Sigmoid colon (tissue), 7 donors: ENCODE results near the gene VAV3. TPM values are rescaled to one million over a fixed set of nuclear protein-coding genes. Genes with fewer than 3 reads are reported as not detected.
"Not testable (repeated sequence)": the region's sequence is repeated elsewhere in the genome, so short reads cannot be mapped to it uniquely, and the experiment has no call there.

Experiments
- DNase-seq: peaks from one replicate; pipeline ENCODE4 v3.0.0-alpha.2; 2019
- H3K27ac ChIP-seq, 4 donors: fragments of 200-600 bp; sonication (generic); one replicate each; pipeline ENCODE4 v1.5.1; 2016 to 2019; ENCODE audit warnings: mild to moderate bottlenecking in 1 of 4
- H3K27me3 ChIP-seq, 3 donors: fragments of 200-600 bp; sonication (generic); one replicate each; pipeline ENCODE4 v1.5.1; 2019; ENCODE audit warnings: mild to moderate bottlenecking in 1 of 3
- H3K36me3 ChIP-seq, 4 donors: fragments of 200-600 bp; sonication (generic); one replicate each; pipeline ENCODE4 v1.5.1; 2016 to 2019
- H3K4me1 ChIP-seq, 4 donors: fragments of 200-600 bp; sonication (generic); one replicate each; pipeline ENCODE4 v1.5.1; 2017 to 2019
- H3K4me3 ChIP-seq, 4 donors: fragments of 200-600 bp; sonication (generic); one replicate each; pipeline ENCODE4 v1.5.1; 2017 to 2019; ENCODE audit warnings: mild to moderate bottlenecking in 2 of 4, moderate library complexity in 1 of 4
- H3K9me3 ChIP-seq, 4 donors: fragments of 200-600 bp in 3 of 4; sonication (generic) in 3 of 4; one replicate each; pipeline versions ENCODE4 v1.5.1 to v1.6.1; 2013 to 2019
- CTCF ChIP-seq, 4 experiments: fragments of 450-650 bp in 3 of 4; fragments of 200-600 bp in 1 of 4; IDR thresholded peaks; one replicate each; pipeline ENCODE4 v1.5.1; 2016 to 2019; ENCODE audit warnings: antibody characterized with exemption in 4 of 4, mild to moderate bottlenecking in 3 of 4, moderate library complexity in 2 of 4
- EP300 ChIP-seq, 4 donors: sonication (generic); formaldehyde crosslinking; IDR thresholded peaks; one replicate each; pipeline ENCODE4 v1.6.1; 2017; ENCODE audit warnings: antibody characterized with exemption in 4 of 4
- POLR2A ChIP-seq, 2 donors: fragments of 450-650 bp; IDR thresholded peaks; one replicate each; pipeline ENCODE4 v1.6.1; 2016; ENCODE audit warnings: antibody characterized with exemption in 2 of 2, mild to moderate bottlenecking in 2 of 2, moderate library complexity in 2 of 2
- POLR2AphosphoS5 ChIP-seq, 4 donors: sonication (generic); formaldehyde crosslinking; IDR thresholded peaks; one replicate each; pipeline ENCODE4 v1.6.1; 2017; ENCODE audit warnings: antibody characterized with exemption in 4 of 4
- WGBS, 2 donors: extraction: QIAGEN DNeasy Blood & Tissue Kit; methylation state at CpG; one replicate each; pipeline ENCODE4 v1.1.7; 2013; 5-methylcytosine and 5-hydroxymethylcytosine counted together
- intact Hi-C: fragments of 100-400 bp; cut with DNase I; formaldehyde crosslinking; loops from one replicate; pipeline ENCODE4 v1.15.1; 2023
- polyA plus RNA-seq, 3 donors: library from polyadenylated mRNA; stranded (reverse); fragments of 200-250 nt; gene quantifications; one replicate each; pipeline ENCODE4 v1.2.3, GENCODE V29; 2013
- total RNA-seq, 4 donors: library from RNA; depleted of rRNA; stranded (reverse); fragments of >200 nt; gene quantifications; one replicate each; pipeline ENCODE4 v1.1.0, GENCODE V29; 2016
- donor health status: healthy with polysubstance abuse.
- donor health status: Bipolar disorder and iron deficiency.
- donor health status: healthy.

Gene VAV3
- total and polyA plus RNA-seq, 7 donors = 3.5 to 72.1 (median 17.3) TPM

- no peak overlapping the region for H3K27ac ChIP-seq
- H3K9me3 ChIP-seq = no peaks in the 10 kb centered on the region
- 48 to 62% methylated on average over 3 of the region's 3 CpGs for WGBS, 2 donors
- H3K27me3 ChIP-seq = no peaks in the 10 kb centered on the region
- H3K36me3 ChIP-seq = no peaks in the 10 kb centered on the region
- no peaks in the 10 kb centered on the region for H3K4me1 ChIP-seq
- no peak for TF ChIP-seq POLR2AphosphoS5 (IDR thresholded peaks at IDR 0.05)
- TF ChIP-seq CTCF (IDR thresholded peaks at IDR 0.05) = no peak
- no peak for TF ChIP-seq POLR2A (IDR thresholded peaks at IDR 0.05)
- TF ChIP-seq EP300 (IDR thresholded peaks at IDR 0.05) = no peak
- no peak for DNase-seq
- no peak overlapping the region for H3K4me3 ChIP-seq
- intact Hi-C loops = no loop called here
Measured at GRCh38 chr1:107895403-107896191, 69.4 kb downstream of the VAV3 start.

GRCh38 chr1:107894605-107895004, 70.4 kb downstream of the VAV3 start:
- Histone ChIP-seq H3K4me3 (no peak overlapping the region), H3K9me3 (no peaks in the 10 kb centered on the region), H3K36me3 (no peaks in the 10 kb centered on the region), H3K4me1 (no peaks in the 10 kb centered on the region), H3K27ac (no peak overlapping the region), H3K27me3 (no peaks in the 10 kb centered on the region)
- TF ChIP-seq EP300 (IDR thresholded peaks at IDR 0.05) = no peak
- TF ChIP-seq CTCF (IDR thresholded peaks at IDR 0.05) = no peak
- no peak for TF ChIP-seq POLR2A (IDR thresholded peaks at IDR 0.05)
- TF ChIP-seq POLR2AphosphoS5 (IDR thresholded peaks at IDR 0.05) = no peak
- DNase-seq = no peak
- intact Hi-C loops = no loop called here
- WGBS, 2 donors = 73 to 76% methylated on average over 1 of the region's 1 CpG

GRCh38 chr1:107893350-107893749, 71.6 kb downstream of the VAV3 start:
- H3K36me3 ChIP-seq, H3K27ac ChIP-seq, H3K4me3 ChIP-seq, H3K4me1 ChIP-seq, intact Hi-C loops, H3K9me3 ChIP-seq, DNase-seq, H3K27me3 ChIP-seq: not testable (repeated sequence)
- 98 to 99% methylated on average over 2 of the region's 2 CpGs for WGBS, 2 donors

GRCh38 chr1:107889524-107889923, 75.5 kb downstream of the VAV3 start:
- Histone ChIP-seq H3K36me3 (no peaks in the 10 kb centered on the region), H3K4me3 (no peak overlapping the region), H3K4me1 (no peaks in the 10 kb centered on the region), H3K9me3 (no peaks in the 10 kb centered on the region), H3K27me3 (no peaks in the 10 kb centered on the region), H3K27ac (no peak overlapping the region)
- DNase-seq = no peak
- intact Hi-C loops = no loop called here
- TF ChIP-seq POLR2AphosphoS5 (IDR thresholded peaks at IDR 0.05) (no peak), EP300 (IDR thresholded peaks at IDR 0.05) (no peak), CTCF (IDR thresholded peaks at IDR 0.05) (no peak), POLR2A (IDR thresholded peaks at IDR 0.05) (no peak)
- 57 to 81% methylated on average over 2 of the region's 2 CpGs for WGBS, 2 donors

- no peak overlapping the region for H3K27ac ChIP-seq
- no peaks in the 10 kb centered on the region for H3K36me3 ChIP-seq
- DNase-seq = no peak
- TF ChIP-seq POLR2AphosphoS5 (IDR thresholded peaks at IDR 0.05) = no peak
- TF ChIP-seq CTCF (IDR thresholded peaks at IDR 0.05) = no peak
- no peak for TF ChIP-seq EP300 (IDR thresholded peaks at IDR 0.05)
- TF ChIP-seq POLR2A (IDR thresholded peaks at IDR 0.05) = no peak
- intact Hi-C loops = no loop called here
- H3K4me3 ChIP-seq = no peak overlapping the region
- no peaks in the 10 kb centered on the region for H3K9me3 ChIP-seq
- H3K27me3 ChIP-seq = no peaks in the 10 kb centered on the region
- H3K4me1 ChIP-seq = no peaks in the 10 kb centered on the region
Measured at GRCh38 chr1:107883562-107883961, 81.4 kb downstream of the VAV3 start.
